ENCODE measurements around the gene NKX2-8. TPM values are rescaled to one million over a fixed set of nuclear protein-coding genes. Genes with fewer than 3 reads are reported as not detected.

Gene NKX2-8
- not detected for total RNA-seq
- polyA plus RNA-seq: not detected
- long read RNA-seq, donor 1: 0 reads
- long read RNA-seq, donor 2: 0 reads

GRCh38 chr14:36582011-36582873, at the start of gene NKX2-8:
NKX2-8 (minus strand) TSS chr14:36582614; CDS start chr14:36582389, 225 bp downstream.
- no peak for DNase-seq
- TF ChIP-seq, protein P1, sequence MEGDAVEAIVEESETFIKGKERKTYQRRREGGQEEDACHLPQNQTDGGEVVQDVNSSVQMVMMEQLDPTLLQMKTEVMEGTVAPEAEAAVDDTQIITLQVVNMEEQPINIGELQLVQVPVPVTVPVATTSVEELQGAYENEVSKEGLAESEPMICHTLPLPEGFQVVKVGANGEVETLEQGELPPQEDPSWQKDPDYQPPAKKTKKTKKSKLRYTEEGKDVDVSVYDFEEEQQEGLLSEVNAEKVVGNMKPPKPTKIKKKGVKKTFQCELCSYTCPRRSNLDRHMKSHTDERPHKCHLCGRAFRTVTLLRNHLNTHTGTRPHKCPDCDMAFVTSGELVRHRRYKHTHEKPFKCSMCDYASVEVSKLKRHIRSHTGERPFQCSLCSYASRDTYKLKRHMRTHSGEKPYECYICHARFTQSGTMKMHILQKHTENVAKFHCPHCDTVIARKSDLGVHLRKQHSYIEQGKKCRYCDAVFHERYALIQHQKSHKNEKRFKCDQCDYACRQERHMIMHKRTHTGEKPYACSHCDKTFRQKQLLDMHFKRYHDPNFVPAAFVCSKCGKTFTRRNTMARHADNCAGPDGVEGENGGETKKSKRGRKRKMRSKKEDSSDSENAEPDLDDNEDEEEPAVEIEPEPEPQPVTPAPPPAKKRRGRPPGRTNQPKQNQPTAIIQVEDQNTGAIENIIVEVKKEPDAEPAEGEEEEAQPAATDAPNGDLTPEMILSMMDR (IDR thresholded peaks at IDR 0.05 in 8 of 11, conservative IDR thresholded peaks at IDR 0.05 in 3 of 11): no peak
- TF ChIP-seq POLR2A (IDR thresholded peaks at IDR 0.05) (no peak), POLR2AphosphoS5 (IDR thresholded peaks at IDR 0.05) (no peak)
- Histone ChIP-seq H3K27ac (no peak within 1 kb of the TSS), H3K4me1 (peaks cover 11 to 33% (median 21%) of the 10 kb centered on the region in 6 donors), H3K36me3 (no peaks in the 10 kb centered on the region), H3K4me3 (peak within 1 kb of the TSS in 7 of 8 donors; percentile 14 to 63 (median 33)), H3K27me3 (replicated peaks in 1 of 7) (peaks cover 3 to 99% (median 75%) of the 10 kb centered on the region in 7 donors), H3K9me3 (no peaks in the 10 kb centered on the region)
- 4 to 8% (median 4%) methylated on average over 46 to 62 of the region's 62 CpGs for WGBS, 5 donors
- intact Hi-C loops (cut with DNase I; ENCODE audit: low total_unique reads): no loop called here

DNA sequence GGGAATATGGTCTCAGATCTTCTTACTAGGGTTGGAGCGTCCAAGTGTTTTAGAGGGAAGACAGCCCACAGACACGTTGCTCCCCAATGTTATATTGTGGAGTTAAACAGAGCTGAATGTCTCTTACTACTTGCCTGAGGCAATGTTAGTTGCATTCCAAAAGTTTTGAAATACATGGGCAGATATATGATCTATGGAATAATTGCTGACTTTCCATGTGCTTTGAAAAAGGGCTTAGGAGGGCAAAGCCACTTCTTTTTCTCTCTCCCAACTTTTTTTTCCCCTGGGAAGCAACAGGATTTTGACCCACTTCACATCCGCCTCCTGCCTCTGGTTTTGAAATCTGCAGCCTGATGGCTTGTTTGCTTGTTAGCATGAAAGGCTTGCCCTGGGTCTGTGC, 45.6 kb upstream of the NKX2-8 start:
- 71 to 81% (median 75%) methylated on average over 3 of the region's 3 CpGs for WGBS, 5 donors
- Histone ChIP-seq H3K27me3 (replicated peaks in 1 of 7) (peaks cover 0 to 73% (median 8%) of the 10 kb centered on the region in 7 donors), H3K27ac (no peak overlapping the region), H3K36me3 (no peaks in the 10 kb centered on the region), H3K4me1 (no peaks in the 10 kb centered on the region), H3K9me3 (no peaks in the 10 kb centered on the region), H3K4me3 (no peak overlapping the region)
- intact Hi-C loops (cut with DNase I; ENCODE audit: low total_unique reads): no loop called here
- TF ChIP-seq POLR2A (IDR thresholded peaks at IDR 0.05): no peak
- TF ChIP-seq, protein P1 (IDR thresholded peaks at IDR 0.05 in 8 of 11, conservative IDR thresholded peaks at IDR 0.05 in 3 of 11): no peak
- DNase-seq: no peak

- no peak overlapping the region for H3K4me3 ChIP-seq
- no peak for DNase-seq
- peaks cover 0 to 60% (median 8%) of the 10 kb centered on the region in 7 donors for H3K27me3 ChIP-seq (replicated peaks in 1 of 7)
- 58 to 73% (median 60%) methylated on average over 4 of the region's 4 CpGs for WGBS, 5 donors
- H3K27ac ChIP-seq: no peak overlapping the region
- no peaks in the 10 kb centered on the region for H3K36me3 ChIP-seq
- intact Hi-C loops (cut with DNase I; ENCODE audit: low total_unique reads): no loop called here
- TF ChIP-seq POLR2A (IDR thresholded peaks at IDR 0.05): no peak
- no peak for TF ChIP-seq POLR2AphosphoS5 (IDR thresholded peaks at IDR 0.05)
- TF ChIP-seq, protein P1 (IDR thresholded peaks at IDR 0.05 in 8 of 11, conservative IDR thresholded peaks at IDR 0.05 in 3 of 11): no peak
- H3K4me1 ChIP-seq: no peaks in the 10 kb centered on the region
- H3K9me3 ChIP-seq: peaks cover 0 to 13% (median 7%) of the 10 kb centered on the region in 8 donors
Measured at GRCh38 chr14:36626151-36626550, 43.7 kb upstream of the NKX2-8 start.

- Histone ChIP-seq H3K4me3 (no peak overlapping the region), H3K27me3 (replicated peaks in 1 of 7) (peaks cover 0 to 53% (median 8%) of the 10 kb centered on the region in 7 donors), H3K27ac (no peak overlapping the region), H3K4me1 (no peaks in the 10 kb centered on the region), H3K9me3 (peaks cover 0 to 13% (median 7%) of the 10 kb centered on the region in 8 donors), H3K36me3 (no peaks in the 10 kb centered on the region)
- 79 to 94% (median 85%) methylated on average over 4 of the region's 4 CpGs for WGBS, 5 donors
- TF ChIP-seq, protein P1 (IDR thresholded peaks at IDR 0.05 in 8 of 11, conservative IDR thresholded peaks at IDR 0.05 in 3 of 11): no peak
- TF ChIP-seq POLR2AphosphoS5 (IDR thresholded peaks at IDR 0.05) (no peak), POLR2A (IDR thresholded peaks at IDR 0.05) (no peak)
- intact Hi-C loops (cut with DNase I; ENCODE audit: low total_unique reads): no loop called here
- no peak for DNase-seq
Measured at GRCh38 chr14:36625436-36625835, 43.0 kb upstream of the NKX2-8 start.

All from spleen (tissue), 13 donors.